K562 (cell line): ENCODE measurements around the gene FBXW12. TPM values are rescaled to one million over a fixed set of nuclear protein-coding genes. Genes with fewer than 3 reads are reported as not detected.

Experiments used
- ATAC-seq: fragments of 200-7000 bp; cut with Tn5 transposase; 3 replicates; pipeline ENCODE4 v1.9.1; 2020; ENCODE audit warnings: moderate library complexity
- BruUV-seq: library from RNA; stranded (reverse); fragments of 400-500 nt; replicated peaks from 2 replicates; lab custom pipeline; 2021; lab: Mats Ljungman, UMichigan
- CTCF ChIA-PET: fragments of 300-600 bp; formaldehyde crosslinking; extraction: SDS; loops from one replicate; lab custom pipeline; 2021; ENCODE audit warnings: low intra/inter-chr PET ratio; lab: Yijun Ruan, JAX
- POLR2A ChIA-PET: fragments of 300-600, 350-650 bp; sonication (Branson Sonifier 250); formaldehyde crosslinking; extraction: SDS; loops from one replicate; lab custom pipeline; 2021; ENCODE audit warnings: antibody characterized with exemption, inconsistent platforms; lab: Yijun Ruan, JAX
- DNase-seq, 4 experiments: peaks; one replicate each; pipeline versions ENCODE4 v3.0.0 to v3.0.0-alpha.2; 2011 to 2018; ENCODE audit warnings: low spot score in 3 of 4, mixed read lengths in 3 of 4; ENCODE audit errors: extremely low read depth in 1 of 4
- FAIRE-seq: peaks from 2 replicates; lab custom pipeline; 2011; peaks lifted over from hg19 to GRCh38; lab: Jason Lieb, UNC
- H2AFZ ChIP-seq: 2 replicates; pipeline ENCODE4 v1.6.0; 2011; ENCODE audit warnings: low read depth, low read length, control low read depth, inconsistent platforms
- H3K27ac ChIP-seq: fragments of 200-600 bp; 3 replicates; pipeline ENCODE4 v1.8.0; 2011; ENCODE audit warnings: low read depth, mild to moderate bottlenecking, control low read depth, inconsistent platforms, low read length, moderate library complexity, mixed read lengths; ENCODE audit errors: extremely low read depth
- H3K27me3 ChIP-seq, 2 experiments: fragments of 300-600 bp in 1 of 2; 2 replicates in 1 of 2; 3 replicates in 1 of 2; pipeline versions ENCODE4 v1.6.0 to v1.8.0; 2011; ENCODE audit warnings: inconsistent platforms in 2 of 2, low read length in 2 of 2, mild to moderate bottlenecking in 1 of 2, mixed read lengths in 1 of 2, moderate library complexity in 1 of 2; ENCODE audit not compliant: control insufficient read depth in 2 of 2, insufficient read depth in 2 of 2
- H3K36me3 ChIP-seq: fragments of 300-600 bp; 3 replicates; pipeline ENCODE4 v1.8.0; 2011; ENCODE audit warnings: mild to moderate bottlenecking, low read length, inconsistent platforms; ENCODE audit not compliant: control insufficient read depth, insufficient read depth
- H3K4me1 ChIP-seq, 2 experiments: fragments of 200-600 bp in 1 of 2; replicated peaks in 1 of 2; 2 replicates in 1 of 2; 3 replicates in 1 of 2; pipeline versions ENCODE4 v1.5.1 to v1.8.0; 2011; ENCODE audit warnings: inconsistent platforms in 2 of 2, low read length in 2 of 2, mild to moderate bottlenecking in 1 of 2, mixed read lengths in 1 of 2, moderate library complexity in 1 of 2; ENCODE audit not compliant: control insufficient read depth in 2 of 2, insufficient read depth in 2 of 2
- H3K4me2 ChIP-seq: 2 replicates; pipeline ENCODE4 v1.6.1; 2011; ENCODE audit warnings: low read length, control low read depth, inconsistent platforms, mixed read lengths; ENCODE audit not compliant: insufficient read depth
- H3K4me3 ChIP-seq: fragments of 200-600 bp; sonication (generic), shearing (Covaris generic); 2 replicates; pipeline ENCODE4 v1.5.1; 2016; ENCODE audit warnings: control low read depth, inconsistent platforms
- H3K79me2 ChIP-seq: fragments of 200-600 bp; 3 replicates; pipeline ENCODE4 v1.8.0; 2011; ENCODE audit warnings: low read length, inconsistent platforms; ENCODE audit not compliant: control insufficient read depth, insufficient read depth
- H3K9ac ChIP-seq, 2 experiments: 2 replicates each; pipeline versions ENCODE4 v1.6.0 to v1.6.1; 2011; ENCODE audit warnings: low read depth in 2 of 2, low read length in 2 of 2, control low read depth in 1 of 2, inconsistent platforms in 1 of 2, mild to moderate bottlenecking in 1 of 2, mixed read lengths in 1 of 2; ENCODE audit not compliant: insufficient read depth in 1 of 2
- H3K9me1 ChIP-seq: one replicate; pipeline ENCODE4 v1.6.0; 2011; ENCODE audit warnings: inconsistent platforms, mild to moderate bottlenecking, low read length, moderate library complexity; ENCODE audit not compliant: control insufficient read depth, insufficient read depth
- H3K9me3 ChIP-seq: replicated peaks from 2 replicates; pipeline ENCODE4 v1.5.1; 2011; ENCODE audit warnings: low read depth, low read length, inconsistent platforms; ENCODE audit not compliant: control insufficient read depth, insufficient read depth
- H4K20me1 ChIP-seq: replicated peaks from 2 replicates; pipeline ENCODE4 v1.6.1; 2011; ENCODE audit warnings: low read length, inconsistent platforms, mixed read lengths; ENCODE audit not compliant: control insufficient read depth, insufficient read depth
- CSDE1 ChIP-seq, 2 experiments: fragments of 450-650 bp; IDR thresholded peaks; 2 replicates each; pipeline ENCODE4 v1.6.1; 2016; ENCODE audit warnings: mild to moderate bottlenecking in 1 of 2
- ELF1 ChIP-seq: fragments of 200-800 bp; sonication (Bioruptor generic); IDR thresholded peaks from 2 replicates; pipeline ENCODE4 v1.6.1; 2016; ENCODE audit warnings: missing genetic modification characterization, missing compliant biosample characterization
- ESRRA ChIP-seq: fragments of 450-650 bp; IDR thresholded peaks from 2 replicates; pipeline ENCODE4 v1.6.1; 2014; ENCODE audit warnings: low read depth, mild to moderate bottlenecking, moderate library complexity, borderline replicate concordance
- FIP1L1 ChIP-seq: fragments of 200-400 bp; formaldehyde crosslinking; IDR thresholded peaks from 2 replicates; pipeline ENCODE4 v1.6.1; 2018; ENCODE audit warnings: mild to moderate bottlenecking, low read depth, low read length; ENCODE audit not compliant: poor library complexity, severe bottlenecking
- KAT2B ChIP-seq: IDR thresholded peaks from one replicate; pipeline ENCODE4 v1.6.1; 2012; ENCODE audit warnings: low read depth, mild to moderate bottlenecking, control low read depth, inconsistent platforms, low read length, moderate library complexity
- KLF13 ChIP-seq: fragments of 450-650 bp; IDR thresholded peaks from 2 replicates; pipeline ENCODE4 v1.6.1; 2016; ENCODE audit warnings: missing genetic modification characterization, low read depth, mild to moderate bottlenecking, missing compliant biosample characterization, moderate library complexity, borderline replicate concordance
- PHB ChIP-seq: fragments of 250-450 bp; sonication (Bioruptor Pico); IDR thresholded peaks from 2 replicates; pipeline ENCODE4 v1.5.0; 2021
- RBM39 ChIP-seq: fragments of 200-400 bp; formaldehyde crosslinking; optimal IDR thresholded peaks from 2 replicates; pipeline ENCODE3; 2018; ENCODE audit warnings: low read depth, low read length
- TOE1 ChIP-seq, 2 experiments: fragments of 450-650 bp in 1 of 2; sonication (generic) in 1 of 2; formaldehyde crosslinking in 1 of 2; IDR thresholded peaks; 2 replicates each; pipeline versions ENCODE4 v1.7.1 to v1.8.0; 2016 to 2022; ENCODE audit warnings: borderline replicate concordance in 2 of 2, mild to moderate bottlenecking in 2 of 2, antibody characterized with exemption in 1 of 2, inconsistent platforms in 1 of 2, low read depth in 1 of 2, missing genetic modification reagents in 1 of 2, moderate library complexity in 1 of 2
- XRCC5 ChIP-seq: fragments of 200-400 bp; formaldehyde crosslinking; IDR thresholded peaks from 2 replicates; pipeline ENCODE4 v1.6.1; 2017; ENCODE audit warnings: low read depth, mild to moderate bottlenecking, low read length
- WGBS: fragments of 100-300 bp; shearing (Covaris generic); methylation state at CpG from one replicate; pipeline ENCODE4 v1.1.6; 2016; ENCODE audit warnings: low coverage, mixed read lengths; ENCODE audit not compliant: insufficient coverage; ENCODE audit errors: missing lambda C conversion rate; 5-methylcytosine and 5-hydroxymethylcytosine counted together
- in situ Hi-C: fragments of 300-500 bp; cut with MboI; formaldehyde crosslinking; loops from 4 replicates; pipeline ENCODE4 v1.15.0; 2018; ENCODE audit warnings: inconsistent platforms, mixed read lengths
- intact Hi-C: fragments of 100-400 bp; cut with micrococcal nuclease; formaldehyde crosslinking; loops from 2 replicates; pipeline ENCODE4 v1.14.2; 2022
- polyA plus RNA-seq, 8 experiments: library from polyadenylated mRNA; depleted of rRNA in 4 of 8; stranded (reverse) in 5 of 8; unstranded in 3 of 8; fragments of >200 nt; fragmentation: Nextera tagmentation in 2 of 8; fragmentation: Illumina TruSeq in 1 of 8; extraction: Ambion mirVana in 2 of 8; extraction: Trizol in 1 of 8; gene quantifications; 2 replicates each; pipeline versions ENCODE4 v1.2.1 to v1.2.3, GENCODE V29; 2011 to 2014; ENCODE audit warnings: inconsistent platforms in 1 of 8, missing spikeins in 1 of 8
- total RNA-seq, 7 experiments: library from RNA; depleted of rRNA in 6 of 7; stranded (reverse); fragments of >200 nt in 6 of 7; fragmentation: Illumina TruSeq in 2 of 7; extraction: Trizol in 2 of 7; gene quantifications; 2 replicates each; pipeline versions ENCODE4 v1.2.1 to v1.2.3, GENCODE V29; 2011 to 2021; ENCODE audit warnings: low replicate concordance in 1 of 7

Gene FBXW12
- total and polyA plus RNA-seq, 9 of the 15 experiments (the other 6 are each of a cell fraction or from before 2014, with no cell fraction given), result 0.04 to 0.07 (median 0.06) TPM; not detected in 6

GRCh38 chr3:48405343-48405881 is 33.4 kb downstream of the FBXW12 start:
- Histone ChIP-seq H3K9me3 (no peaks in the 10 kb centered on the region), H4K20me1 (0 out of 2 replicates have a peak, but pooled peaks cover 6% of the 10 kb centered on the region), H3K79me2 (no peaks in the 10 kb centered on the region), H3K36me3 (no peaks in the 10 kb centered on the region), H3K27ac (no peak overlapping the region), H3K9me1 (no peaks in the 10 kb centered on the region), H3K4me1 (peaks cover 0 to 6% of the 10 kb centered on the region in 2 experiments; a peak in 1 of 5 replicates), H2AFZ (no peak overlapping the region), H3K4me3 (no peak overlapping the region), H3K9ac (no peak overlapping the region), H3K27me3 (no peaks in the 10 kb centered on the region), H3K4me2 (no peak overlapping the region)
- no TSS peak for BruUV-seq
- 44% methylated on average over 8 of the region's 13 CpGs for WGBS
- no peak for DNase-seq
- FAIRE-seq, result no peak
- in situ Hi-C loops (no loop called here), intact Hi-C loops (loop anchor here (10.0 kb wide), 2 partner anchors 99 to 211 kb away; partner anchors contain the start of gene SHISA5)
- ChIA-PET CTCF (no interaction called here), POLR2A (interaction anchor here (0.6 to 0.9 kb wide), 4 partner anchors 14 to 990 kb away, joined by 3 read pairs; no protein-coding TSS in a partner anchor)
- no peak for ATAC-seq
- TF ChIP-seq ESRRA (no peak), PHB (CRISPR knock-in tag) (no peak), CSDE1 (IDR thresholded peaks at IDR 0.05) (no peak), ELF1 (no peak)

- no peak for ATAC-seq
- no TSS peak for BruUV-seq
- CTCF ChIA-PET, result no interaction called here
- Histone ChIP-seq H3K9ac (0 out of 4 replicates have a peak overlapping the region, but pooled peaks of 1 of the 2 experiments have one; percentile 52), H3K27me3 (no peaks in the 10 kb centered on the region), H3K9me3 (no peaks in the 10 kb centered on the region), H3K79me2 (no peaks in the 10 kb centered on the region), H2AFZ (no peak overlapping the region), H3K9me1 (no peaks in the 10 kb centered on the region), H3K36me3 (no peaks in the 10 kb centered on the region)
- WGBS, result 7% methylated on average over 1 of the region's 1 CpG
- in situ Hi-C loops, result no loop called here
- no peak for FAIRE-seq
- TF ChIP-seq FIP1L1 (no peak), RBM39 (no peak), XRCC5 (no peak), KLF13 (tag) (no peak), KAT2B (no peak), TOE1 (IDR thresholded peaks at IDR 0.05; ENCODE audit: borderline replicate concordance) (no peak), TOE1 (CRISPR knock-in tag; IDR thresholded peaks at IDR 0.05; ENCODE audit: borderline replicate concordance, low read depth) (no peak)
- TF ChIP-seq, all 486 proteins: peak for 0
- Histone ChIP-seq H3K4me1 (peaks cover 0 to 6% of the 10 kb centered on the region in 2 experiments; a peak in 1 of 5 replicates), H4K20me1 (0 out of 2 replicates have a peak, but pooled peaks cover 6% of the 10 kb centered on the region), H3K27ac (no peak overlapping the region), H3K4me2 (no peak overlapping the region), H3K4me3 (no peak overlapping the region)
- POLR2A ChIA-PET, result interaction anchor here (0.6 to 0.9 kb wide), 4 partner anchors 10 to 991 kb away, joined by 3 read pairs; no protein-coding TSS in a partner anchor
- DNase-seq, result no peak
- intact Hi-C loops, result loop anchor here (10.0 kb wide), 2 partner anchors 99 to 211 kb away; partner anchors contain the start of gene SHISA5
Observed at GRCh38 chr3:48405971-48406370, 34.0 kb downstream of the FBXW12 start.
